Stimulated activated CD8-positive, alpha-beta memory T cell treated with anti-CD3 and anti-CD28 coated beads, Interleukin-15, amount 100 ng/mL, for 1 hour (primary cell): ENCODE measurements around the gene UBE2K.
"Not testable (repeated sequence)": the region's sequence is repeated elsewhere in the genome, so short reads cannot be mapped to it uniquely, and the experiment has no call there.

Experiments used
- DNase-seq: peaks from one replicate; pipeline ENCODE4 v3.0.0-alpha.2; 2020; ENCODE audit warnings: low read depth

Gene UBE2K

DNA sequence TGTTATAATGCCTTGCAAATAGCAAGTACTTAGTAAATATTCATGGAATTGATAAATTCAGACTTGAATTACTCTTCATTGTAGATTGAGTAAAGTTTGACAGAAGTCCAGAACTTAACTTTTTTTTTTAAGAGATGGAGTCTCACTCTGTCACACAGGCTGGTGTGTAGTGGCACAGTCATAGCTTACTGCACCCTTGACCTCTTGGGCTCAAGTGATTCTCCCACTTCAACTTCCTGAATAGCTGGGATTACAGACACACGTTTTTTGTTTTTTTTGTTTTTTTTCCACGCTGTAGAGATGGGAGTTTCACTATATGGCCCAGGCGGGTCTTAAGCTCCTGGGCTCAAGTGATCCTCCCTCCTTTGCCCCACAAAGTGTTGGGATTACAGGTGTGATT, 32.1 kb downstream of the UBE2K start:
- no peak for DNase-seq

DNA sequence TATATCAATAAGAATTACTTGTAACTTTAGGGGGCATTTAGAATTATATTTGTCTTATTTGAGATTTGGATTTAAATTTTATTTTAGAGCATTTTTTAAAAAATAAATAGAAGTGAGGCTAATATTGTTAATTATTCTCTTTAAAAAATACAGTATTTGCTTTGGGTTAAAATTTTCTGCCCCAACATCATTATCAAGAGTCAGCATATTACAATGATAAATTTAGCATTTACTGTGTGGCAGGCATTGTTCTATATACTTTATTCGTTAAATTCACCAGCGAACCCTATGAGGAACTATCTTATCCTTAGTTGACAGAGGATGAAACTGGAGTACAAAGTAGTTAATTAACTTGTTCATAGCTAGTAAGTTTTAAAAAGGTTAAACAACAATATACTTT, 34.0 kb downstream of the UBE2K start:
- DNase-seq = no peak

DNA sequence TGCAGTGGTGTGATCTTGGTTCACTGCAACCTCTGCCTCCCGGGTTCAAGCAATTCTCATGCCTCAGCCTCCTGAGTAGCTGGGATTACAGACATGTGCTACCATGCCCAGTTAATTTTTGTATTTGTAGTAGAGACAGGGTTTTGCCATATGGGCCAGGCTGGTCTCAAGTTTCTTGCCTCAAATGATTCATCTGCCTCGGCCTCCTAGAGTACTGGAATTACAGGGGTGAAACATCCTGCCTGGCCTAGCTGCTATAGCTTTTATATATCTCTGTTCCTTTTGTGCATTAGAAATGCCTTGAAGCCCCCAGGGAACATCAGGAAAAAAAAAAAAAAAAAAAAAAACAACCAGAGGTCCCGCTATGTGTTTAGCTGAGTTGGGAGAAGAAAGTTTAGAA, 34.8 kb downstream of the UBE2K start:
- DNase-seq = no peak

DNA sequence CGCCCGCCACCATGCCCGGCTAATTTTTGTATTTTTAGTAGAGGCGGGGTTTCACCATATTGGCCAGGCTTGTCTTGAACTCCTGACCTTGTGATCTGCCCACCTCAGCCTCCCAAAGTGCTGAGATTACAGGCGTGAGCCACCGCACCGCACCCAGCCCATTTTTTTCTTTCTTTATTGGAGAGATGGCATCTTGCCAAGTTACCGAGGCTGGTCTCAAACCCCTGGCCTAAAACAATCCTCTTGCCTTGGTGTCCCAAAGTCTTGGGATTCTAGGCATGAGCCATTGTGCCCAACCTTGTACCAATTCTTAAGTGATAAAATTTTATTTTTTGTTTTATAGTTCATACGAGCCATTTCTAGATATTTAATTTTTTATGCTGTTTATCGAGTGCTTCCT, 41.7 kb downstream of the UBE2K start:
- not testable (repeated sequence) for DNase-seq

DNA sequence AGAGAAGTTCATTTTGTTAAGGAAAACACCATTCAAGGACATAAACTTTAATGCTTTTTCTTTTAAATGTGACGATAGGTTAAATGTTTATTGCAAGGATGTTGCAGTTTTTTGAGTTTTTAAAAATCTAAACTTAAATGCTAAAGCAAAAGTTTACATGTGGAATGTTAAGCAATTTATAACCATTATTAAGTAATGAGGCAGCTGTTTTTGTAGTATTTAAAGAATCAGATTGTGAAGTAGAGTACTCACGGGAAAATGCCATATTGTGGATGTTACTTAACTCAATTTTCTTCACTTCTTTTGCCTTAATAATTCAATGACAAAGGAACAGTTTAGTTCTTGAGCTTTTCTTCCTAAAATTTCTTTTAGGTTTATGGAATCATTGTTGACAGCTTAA, 43.5 kb downstream of the UBE2K start:
- DNase-seq = no peak

DNA sequence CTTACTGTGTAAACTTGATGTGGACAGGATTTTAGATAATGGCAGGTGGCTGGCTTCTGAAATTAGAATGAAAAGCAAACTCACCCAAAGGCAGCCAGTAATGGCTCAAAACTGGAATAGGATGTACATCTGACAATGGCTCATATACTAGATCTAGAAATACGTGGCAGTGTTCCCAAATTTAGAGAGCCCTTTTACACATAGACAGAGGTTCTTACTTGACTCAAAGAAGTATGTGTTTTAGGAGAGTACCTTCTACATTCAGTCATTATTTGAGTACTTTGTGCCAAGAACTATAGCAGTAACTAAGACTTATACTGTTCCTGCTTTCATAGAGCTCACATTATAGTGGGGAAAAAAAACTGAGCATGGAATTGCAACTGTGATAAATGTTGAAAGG, 48.0 kb downstream of the UBE2K start:
- DNase-seq = no peak

DNA sequence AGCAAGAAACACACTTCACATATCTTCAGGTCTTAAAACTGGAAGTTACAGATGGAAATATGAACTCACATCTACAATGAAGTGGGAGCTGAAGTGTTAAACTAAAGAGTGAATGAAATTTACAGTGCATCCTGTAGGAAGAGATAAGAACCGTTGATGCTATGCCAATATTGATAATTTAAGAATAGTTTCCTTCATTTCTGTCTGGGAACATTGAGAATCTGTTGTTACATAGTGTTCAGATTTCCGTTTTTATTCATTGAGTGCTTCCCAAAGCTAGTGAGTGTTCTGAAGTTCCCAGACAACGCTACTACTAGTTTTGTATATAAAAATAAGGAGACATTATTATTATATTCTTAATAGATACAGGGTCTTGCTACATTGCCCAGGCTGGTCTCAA, 52.3 kb downstream of the UBE2K start:
- DNase-seq = no peak

DNA sequence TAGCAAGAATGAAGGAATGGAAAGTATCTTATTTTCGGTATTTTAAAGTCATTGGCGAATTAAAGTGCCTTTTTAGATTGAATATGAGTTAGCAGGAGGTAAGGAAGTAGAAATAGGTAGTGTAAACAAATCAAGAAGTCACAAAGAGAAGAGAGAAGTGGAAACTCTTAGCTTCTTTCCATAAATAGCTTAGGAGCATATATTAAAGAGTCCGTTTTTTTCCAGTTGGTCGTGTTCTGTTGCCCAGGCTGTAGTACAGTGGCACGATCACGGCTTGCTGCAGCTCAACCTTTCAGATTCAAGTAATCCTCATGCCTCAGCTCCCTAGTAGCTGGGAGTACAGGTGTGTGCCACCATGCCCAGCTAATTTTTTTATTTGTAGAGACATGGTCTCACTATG, 56.4 kb downstream of the UBE2K start:
- no peak for DNase-seq

DNA sequence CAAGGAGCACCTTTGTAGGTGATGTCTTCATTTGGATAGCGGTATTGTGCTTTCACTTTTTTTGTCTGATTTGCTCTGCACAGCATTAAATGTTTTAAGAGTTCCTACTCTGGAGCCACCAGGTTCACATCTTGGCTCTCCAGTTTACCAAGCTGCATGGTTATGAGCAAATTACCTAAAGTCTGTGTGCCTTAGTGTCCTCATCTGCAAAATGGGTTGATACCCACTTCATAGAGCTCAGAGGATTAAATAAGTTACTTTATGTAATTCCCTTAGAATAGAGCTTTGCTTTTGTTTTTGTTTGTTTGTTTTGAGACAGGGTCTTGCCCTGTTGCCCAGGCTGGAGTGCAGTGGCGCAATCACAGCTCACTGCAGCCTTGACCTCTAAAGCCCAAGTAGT, 58.2 kb downstream of the UBE2K start:
- no peak for DNase-seq

DNA sequence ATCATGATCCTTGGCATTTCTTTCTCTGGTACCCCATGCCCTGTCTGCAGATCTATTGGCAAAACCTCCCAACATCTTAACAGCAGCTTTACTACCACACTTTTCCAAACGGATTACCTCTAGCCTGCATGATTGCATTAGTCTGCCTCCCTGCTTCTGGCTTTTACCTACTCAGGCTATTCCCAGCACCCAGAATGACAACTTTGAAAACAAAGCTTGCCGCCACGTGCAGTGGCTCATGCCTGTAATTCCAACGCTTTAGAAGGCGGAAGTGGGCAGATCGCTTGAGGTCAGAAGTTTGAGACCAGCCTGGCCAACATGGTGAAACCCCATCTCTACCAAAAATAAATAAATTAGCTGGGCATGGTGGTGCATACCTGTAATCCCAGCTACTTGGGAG, 60.2 kb downstream of the UBE2K start:
- DNase-seq = no peak

DNA sequence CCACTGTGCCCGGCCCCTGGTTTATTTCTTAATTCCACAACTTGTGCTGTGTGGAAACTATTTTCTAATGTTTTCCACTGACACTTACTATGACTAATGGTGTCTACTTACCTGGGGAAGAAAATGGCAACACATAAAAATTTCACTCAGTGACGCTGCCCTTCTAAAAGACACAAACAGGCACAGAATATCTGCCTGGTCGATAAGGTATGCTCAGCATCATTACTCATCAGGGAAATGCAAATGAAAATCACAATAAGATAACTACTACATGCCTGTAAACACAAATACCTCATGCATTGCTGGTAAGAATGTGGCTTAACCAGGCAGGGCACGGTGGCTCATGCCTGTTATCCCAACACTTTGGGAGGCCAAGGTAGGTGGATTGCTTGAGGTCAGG, 61.6 kb downstream of the UBE2K start:
- DNase-seq = no peak

DNA sequence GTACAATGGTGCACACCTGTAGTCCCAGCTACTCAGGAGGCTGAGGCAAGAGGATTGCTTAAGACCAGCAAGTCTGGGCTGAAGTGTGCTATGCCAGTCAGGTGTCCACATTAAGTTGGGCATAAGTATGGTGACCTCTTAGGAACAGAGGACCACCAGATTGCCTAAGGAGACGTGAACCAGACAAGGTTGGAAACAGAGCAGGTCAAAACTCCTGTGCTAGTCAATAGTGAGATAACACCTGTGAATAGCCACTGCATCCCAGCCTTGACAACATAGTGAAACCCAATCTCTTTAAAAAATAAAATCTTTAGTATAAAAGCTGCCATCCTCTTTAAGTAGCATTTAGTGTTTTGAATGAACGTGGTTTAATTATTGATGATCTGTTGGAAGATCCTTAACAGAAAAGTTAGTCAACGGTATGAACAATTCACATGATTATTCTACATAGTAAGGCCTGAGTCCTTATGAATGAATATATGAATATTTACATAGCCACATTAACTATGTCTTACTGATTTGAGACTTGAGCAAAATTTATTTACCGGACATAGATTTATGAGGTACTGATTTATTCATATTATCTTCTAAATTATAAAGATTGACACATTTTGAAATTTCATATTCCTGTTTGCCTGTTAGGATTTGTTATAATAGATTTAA, 63.2 kb downstream of the UBE2K start:
- DNase-seq = no peak

DNA sequence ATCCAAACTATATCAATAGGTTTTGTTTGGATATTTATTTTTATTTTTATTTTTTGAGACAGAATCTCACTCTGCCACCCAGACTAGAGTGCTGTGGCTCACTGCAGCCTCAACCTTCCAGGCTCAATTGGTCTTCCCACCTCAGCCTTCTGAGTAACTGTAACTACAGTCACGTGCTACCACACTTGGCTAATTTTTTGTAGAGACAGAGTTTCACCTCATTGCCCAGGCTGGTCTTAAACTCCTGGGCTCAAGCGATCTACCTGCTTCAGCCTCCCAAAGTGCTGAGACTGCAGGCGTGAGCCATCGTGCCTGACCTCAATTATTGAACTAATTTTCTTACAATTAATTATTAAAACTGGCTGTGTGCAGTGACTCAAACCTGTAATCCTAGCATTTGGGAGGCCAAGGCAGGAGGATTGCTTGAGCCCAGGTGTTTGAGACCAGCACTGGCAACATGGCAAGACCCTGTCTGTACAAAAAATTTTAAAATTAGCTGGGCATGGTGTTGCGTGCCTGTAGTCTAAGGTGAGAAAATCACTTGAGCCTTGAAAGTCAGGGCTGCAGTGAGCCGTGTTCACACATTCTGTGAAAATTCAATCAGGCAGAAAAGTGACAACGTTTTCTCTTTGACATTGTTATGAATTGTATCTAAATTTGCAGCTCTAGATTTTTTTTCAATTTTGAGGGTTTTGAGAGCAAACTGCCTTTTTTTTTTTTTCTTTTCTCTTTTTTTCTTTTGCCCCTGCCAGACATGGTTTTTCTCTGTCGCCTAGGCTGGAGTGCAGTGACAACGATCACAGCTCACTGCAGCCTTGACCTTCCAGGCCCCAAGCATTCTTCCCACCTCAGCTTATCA, 66.0 kb downstream of the UBE2K start:
- no peak for DNase-seq

DNA sequence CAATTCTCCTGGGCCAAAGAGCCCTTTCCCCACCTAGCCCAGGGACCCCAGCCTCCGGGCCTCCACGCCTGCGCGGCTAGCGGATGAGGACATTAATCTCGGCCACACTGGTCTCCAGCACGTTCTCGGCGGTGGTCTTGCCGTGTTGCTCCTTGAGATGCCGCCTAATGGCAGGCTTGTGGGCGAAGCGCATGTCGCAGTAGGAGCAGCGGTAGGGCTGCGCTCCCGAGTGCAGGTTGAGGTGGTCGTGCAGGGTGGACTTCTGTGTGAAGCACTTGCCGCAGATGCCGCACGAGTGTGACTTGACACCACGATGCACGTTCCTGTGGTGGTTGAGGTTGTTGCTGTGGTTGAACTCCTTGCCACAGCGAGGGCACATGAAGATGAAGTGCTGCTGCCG, 72.1 kb downstream of the UBE2K start:
- DNase-seq = no peak

DNA sequence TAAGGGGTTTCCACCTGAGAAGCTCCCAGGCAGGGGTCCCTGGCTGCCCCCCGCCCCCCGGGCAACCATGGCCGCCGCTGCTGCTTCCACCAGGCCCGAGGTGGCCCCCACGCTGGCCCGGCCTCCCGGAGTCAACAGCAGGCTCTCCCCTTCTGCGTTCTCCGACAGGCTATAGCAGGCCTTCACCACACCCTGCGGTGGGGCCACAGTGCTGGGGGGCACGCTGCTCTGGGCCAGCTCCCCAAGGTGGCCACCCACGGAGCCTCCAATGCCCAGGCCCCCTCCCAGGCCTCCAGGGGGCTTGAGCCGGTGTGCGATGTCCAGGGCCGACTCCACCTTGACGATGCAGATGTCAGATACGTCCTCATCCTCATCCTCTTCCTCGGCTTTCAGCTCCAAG, 72.5 kb downstream of the UBE2K start:
- DNase-seq = no peak

DNA sequence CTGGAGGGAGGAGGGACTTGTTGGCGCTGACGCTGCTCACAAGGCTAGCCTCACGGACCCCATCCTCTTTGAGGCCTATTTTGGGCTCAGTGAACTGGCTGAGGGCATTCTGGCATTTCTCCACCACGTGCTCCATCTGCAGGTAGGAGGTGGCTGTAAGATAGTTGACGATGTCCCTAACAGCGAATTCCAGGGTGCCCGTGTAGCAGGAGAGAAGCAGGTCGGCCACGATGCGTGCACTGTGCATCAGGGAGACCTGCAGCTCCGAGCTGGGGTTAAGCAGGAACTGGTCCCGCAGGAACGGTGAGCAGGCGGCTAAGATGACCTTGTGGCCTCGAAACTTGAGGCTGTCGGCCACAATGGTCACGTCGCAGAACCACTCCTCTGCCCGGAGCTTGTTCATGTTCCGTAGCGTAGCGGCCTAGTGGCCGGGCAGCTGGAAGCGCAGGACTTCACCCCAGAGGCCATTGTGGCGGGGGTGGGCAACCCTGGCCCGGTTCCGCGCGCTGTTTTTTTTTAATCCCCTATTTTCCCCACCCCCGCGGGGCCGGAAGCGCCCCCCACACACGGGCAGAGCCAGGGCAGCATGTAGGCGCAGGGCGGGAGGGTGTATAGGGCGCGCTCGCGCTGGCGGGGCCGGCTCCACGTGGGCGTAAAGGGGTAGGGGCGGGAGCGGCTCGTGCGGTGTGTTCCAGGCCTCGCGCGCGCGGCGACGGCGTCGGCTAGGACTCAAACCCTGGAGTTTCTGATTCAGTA, 73.2 kb downstream of the UBE2K start:
- DNase-seq = no peak

DNA sequence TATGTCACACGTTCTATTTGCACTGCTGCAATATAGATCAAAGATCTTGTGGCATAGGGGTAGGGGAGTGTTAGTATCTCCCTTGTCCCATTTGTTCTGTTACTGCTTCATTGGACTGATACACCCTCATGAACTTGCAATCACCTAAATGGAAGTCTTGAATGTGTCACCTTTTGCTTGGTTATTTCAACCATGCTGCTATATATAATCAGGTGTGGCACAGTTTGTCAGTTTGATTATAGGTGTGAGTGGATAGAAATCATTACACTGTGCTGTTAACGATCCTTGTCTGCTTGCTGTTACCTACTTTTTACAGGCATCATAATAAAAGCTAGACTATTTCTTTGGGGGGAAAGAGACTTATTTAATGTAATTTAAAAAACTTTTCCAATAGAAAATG, 84.1 kb downstream of the UBE2K start:
- DNase-seq = not testable (repeated sequence)

DNA sequence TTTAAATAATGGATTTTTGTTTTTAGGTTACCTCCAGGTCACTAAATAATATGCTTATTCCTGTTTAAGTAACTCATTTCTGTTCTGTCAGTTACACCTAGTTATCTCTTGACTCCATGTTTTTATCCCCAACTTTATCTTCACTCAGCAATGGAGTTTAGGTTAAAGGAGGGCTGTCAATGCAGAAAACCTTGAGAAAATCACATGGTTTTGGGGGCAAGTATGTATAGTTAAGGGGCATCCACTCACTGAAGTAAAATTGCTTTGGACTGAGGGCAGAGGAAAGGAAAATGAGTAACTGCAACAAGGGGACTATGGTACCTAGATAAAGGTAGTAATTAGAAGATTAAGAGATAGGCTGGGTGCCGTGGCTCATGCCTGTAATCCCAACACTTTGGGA, 87.1 kb downstream of the UBE2K start:
- DNase-seq = no peak

DNA sequence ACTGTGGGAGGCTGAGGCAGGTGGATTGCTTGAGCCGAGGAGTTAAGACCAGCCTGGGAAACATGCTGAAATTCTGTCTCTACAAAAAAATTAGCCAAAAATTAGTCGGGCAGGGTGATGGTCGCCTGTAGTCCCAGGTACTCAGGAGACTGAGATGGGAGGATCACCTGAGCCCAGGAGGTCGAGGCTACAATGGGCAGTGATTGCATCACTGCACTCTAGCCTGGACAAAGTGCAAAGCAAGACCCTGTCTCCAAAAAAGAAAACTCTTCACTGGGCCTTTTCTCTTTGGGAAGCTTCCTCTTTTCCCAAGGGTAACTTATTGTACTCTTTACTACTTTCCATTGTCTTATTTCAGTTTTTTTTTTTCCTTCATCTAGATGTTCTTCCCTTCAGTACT, 88.9 kb downstream of the UBE2K start:
- no peak for DNase-seq

DNA sequence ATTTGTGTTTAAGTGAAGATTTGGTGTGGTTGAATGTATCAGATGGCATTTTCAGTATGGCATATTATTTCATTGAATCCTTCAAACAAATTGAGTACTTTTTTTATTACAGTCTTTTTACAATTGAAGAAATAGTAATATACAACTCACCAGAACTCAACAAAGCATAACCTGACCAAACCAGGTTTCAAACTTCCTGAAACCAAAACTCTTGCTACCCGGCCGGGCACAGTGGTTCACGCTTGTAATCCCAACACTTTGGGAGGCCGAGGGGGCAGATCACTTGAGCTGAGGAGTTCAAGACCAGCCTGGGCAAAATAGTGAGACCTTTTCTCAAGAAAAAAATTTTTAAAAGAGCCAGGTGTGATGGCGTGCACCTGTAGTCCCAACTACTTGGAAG, 94.2 kb downstream of the UBE2K start:
- DNase-seq = no peak

DNA sequence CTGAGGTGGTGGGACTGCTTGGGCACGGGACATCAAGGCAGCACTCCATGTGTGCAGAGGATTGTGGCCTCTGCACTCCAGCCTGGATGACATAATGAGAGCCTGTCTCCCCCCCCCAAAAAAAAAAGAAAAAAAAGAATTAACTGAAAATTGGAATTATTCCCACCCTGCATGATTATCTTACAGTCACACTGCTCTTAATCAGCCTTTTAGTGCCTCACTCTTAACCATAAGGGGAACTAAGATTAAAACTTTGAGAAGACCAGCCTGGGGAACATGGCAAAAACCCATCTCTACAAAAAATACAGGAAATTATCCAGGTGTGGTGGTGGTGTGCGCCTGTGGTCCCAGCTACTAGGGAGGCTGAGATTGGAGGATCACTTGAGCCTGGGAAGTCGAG, 94.6 kb downstream of the UBE2K start:
- no peak for DNase-seq

DNA sequence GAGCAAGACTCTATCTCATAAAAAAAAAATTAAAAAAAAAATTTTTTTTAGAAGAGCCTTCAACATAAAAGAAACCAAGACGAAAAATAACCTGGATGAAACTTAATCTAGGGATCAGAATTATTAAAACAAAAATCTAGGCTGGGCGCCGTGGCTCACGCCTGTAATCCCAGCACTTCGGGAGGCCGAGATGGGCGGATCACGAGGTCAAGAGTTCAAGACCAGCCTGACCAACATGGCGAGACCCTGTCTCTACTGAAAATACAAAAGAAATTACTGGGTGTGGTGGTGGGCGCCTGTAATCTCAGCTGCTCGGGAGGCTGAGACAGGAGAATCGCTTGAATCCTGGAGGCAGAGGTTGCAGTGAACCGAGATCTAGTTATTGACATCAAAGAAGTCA, 95.0 kb downstream of the UBE2K start:
- DNase-seq = not testable (repeated sequence)

DNA sequence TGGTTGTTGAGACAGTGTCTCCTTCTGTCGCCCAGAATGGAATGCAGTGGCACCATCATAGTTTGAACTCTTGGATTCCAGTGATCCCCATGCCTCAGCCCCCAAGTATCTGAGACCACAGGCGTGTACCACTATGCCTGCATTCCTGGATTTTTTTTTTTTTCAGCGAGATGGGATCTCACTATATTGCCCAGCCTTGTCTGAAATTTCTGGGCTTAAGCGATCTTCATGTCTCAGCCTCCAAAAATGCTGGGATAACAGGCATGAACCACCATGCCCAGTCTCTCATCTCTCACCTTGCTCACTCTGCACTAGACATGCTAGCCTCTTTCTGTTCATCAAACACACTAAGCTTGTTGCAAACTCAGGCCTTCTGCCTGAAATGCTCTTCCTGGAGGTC, 104.1 kb downstream of the UBE2K start:
- no peak for DNase-seq
